Fibroblast of lung (primary cell): ENCODE results near the gene HERC6.

Source experiments
- CTCF ChIP-seq, 2 donors: IDR thresholded peaks in 1 of 2; conservative IDR thresholded peaks in 1 of 2; 1 replicate in 1 of 2; 2 replicates in 1 of 2; pipeline ENCODE4 v1.5.1; 2011 to 2012; ENCODE audit warnings: low read length in 2 of 2, control low read depth in 1 of 2, inconsistent platforms in 1 of 2, low read depth in 1 of 2, mild to moderate bottlenecking in 1 of 2
- EZH2 ChIP-seq: IDR thresholded peaks from 2 replicates; pipeline ENCODE4 v1.5.1; 2012; ENCODE audit warnings: low read length, control low read depth, mild to moderate bottlenecking; ENCODE audit errors: missing control alignments

GRCh38 chr4:88458104-88458740 lies 79.6 kb downstream of the HERC6 start:
- no peak for TF ChIP-seq CTCF (conservative IDR thresholded peaks at IDR 0.05 in 1 of 2, IDR thresholded peaks at IDR 0.05 in 1 of 2; ENCODE audit: low read depth in 1 of 2, low read length in 2 of 2)
- TF ChIP-seq EZH2, result no peak
